Right lobe of liver (tissue), 4 donors: ENCODE measurements around the gene KCNF1.

Experiments used
- POLR2A ChIP-seq: fragments of 450-650 bp; IDR thresholded peaks from one replicate; pipeline ENCODE4 v1.6.1; 2017; ENCODE audit warnings: antibody characterized with exemption, mild to moderate bottlenecking
- TF ChIP-seq, protein P1 (sequence below), 4 donors: fragments of 200-600 bp in 3 of 4; fragments of 450-650 bp in 1 of 4; IDR thresholded peaks; one replicate each; pipeline versions ENCODE4 v1.5.1 to v1.8.0; 2016 to 2022; ENCODE audit warnings: antibody characterized with exemption in 4 of 4, mild to moderate bottlenecking in 2 of 4
- donor health status: DM: no; HTN: no; CAD: no.
- donor health status: DM: no; HTN: no; CAD: no.
- donor health status: DM: no; HTN: yes; CAD: no.

DNA sequence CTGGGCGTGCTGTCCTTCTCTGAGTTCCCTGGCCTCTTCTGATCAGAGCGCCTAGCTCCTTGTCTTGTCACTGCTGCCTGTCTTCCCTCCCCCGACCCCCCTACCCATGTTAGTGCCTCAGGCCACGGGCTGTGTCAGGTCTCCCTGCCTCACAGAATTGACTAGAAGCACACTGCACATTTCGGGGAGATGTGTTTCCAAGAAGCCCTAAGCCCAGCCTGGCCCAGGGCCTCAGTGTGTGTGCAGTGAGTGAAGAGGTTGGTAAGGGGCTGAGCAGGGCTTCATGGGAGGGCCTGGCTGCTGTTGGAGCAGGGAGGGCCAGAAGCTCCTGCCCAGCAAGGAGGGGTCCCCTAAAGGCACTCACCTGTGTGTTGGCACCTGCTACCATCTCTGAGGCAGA lies 13.1 kb downstream of the KCNF1 start:
- TF ChIP-seq, protein P1, sequence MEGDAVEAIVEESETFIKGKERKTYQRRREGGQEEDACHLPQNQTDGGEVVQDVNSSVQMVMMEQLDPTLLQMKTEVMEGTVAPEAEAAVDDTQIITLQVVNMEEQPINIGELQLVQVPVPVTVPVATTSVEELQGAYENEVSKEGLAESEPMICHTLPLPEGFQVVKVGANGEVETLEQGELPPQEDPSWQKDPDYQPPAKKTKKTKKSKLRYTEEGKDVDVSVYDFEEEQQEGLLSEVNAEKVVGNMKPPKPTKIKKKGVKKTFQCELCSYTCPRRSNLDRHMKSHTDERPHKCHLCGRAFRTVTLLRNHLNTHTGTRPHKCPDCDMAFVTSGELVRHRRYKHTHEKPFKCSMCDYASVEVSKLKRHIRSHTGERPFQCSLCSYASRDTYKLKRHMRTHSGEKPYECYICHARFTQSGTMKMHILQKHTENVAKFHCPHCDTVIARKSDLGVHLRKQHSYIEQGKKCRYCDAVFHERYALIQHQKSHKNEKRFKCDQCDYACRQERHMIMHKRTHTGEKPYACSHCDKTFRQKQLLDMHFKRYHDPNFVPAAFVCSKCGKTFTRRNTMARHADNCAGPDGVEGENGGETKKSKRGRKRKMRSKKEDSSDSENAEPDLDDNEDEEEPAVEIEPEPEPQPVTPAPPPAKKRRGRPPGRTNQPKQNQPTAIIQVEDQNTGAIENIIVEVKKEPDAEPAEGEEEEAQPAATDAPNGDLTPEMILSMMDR (IDR thresholded peaks at IDR 0.05): no peak
- no peak for TF ChIP-seq POLR2A
